ENCODE measurements around the gene VWA3B. TPM values are rescaled to one million over a fixed set of nuclear protein-coding genes. Genes with fewer than 3 reads are reported as not detected.

Gene VWA3B
- total RNA-seq, 1 donor from 2014 or later: 0.52 TPM

DNA sequence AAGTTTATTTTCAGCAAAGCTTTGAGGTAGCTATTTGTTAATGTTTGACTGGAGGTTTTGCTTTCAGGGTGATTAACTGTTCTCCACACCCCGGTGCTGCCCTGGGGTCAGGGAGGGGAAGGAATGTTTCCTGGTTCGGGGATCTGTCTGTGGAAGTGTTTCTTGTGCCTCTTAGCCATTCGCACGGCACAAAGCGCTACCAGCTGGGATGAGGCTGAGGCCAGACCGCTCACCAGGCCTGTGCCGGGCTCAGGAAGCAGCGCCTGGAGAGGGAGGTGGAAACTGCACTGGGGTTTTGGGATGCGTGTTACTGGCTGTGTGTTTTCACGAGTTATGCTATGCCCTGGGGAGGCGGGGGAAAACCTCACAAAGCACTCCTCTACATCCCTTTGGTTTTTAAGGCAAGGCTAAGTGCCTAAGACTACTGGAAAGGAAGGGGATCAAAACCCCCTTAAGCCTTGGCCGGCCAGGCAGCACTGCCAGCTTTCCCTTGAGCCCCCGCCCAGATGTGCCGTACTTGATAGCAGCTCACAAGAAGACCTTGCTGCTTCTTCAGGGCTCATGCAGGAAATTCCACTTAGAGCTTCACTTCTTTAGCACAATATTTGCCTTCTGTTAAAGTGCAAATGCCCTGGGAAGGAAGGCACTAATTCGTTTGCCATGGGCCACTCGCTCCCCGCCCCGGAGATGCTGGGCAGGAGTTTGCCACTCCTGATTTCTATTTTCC is 193.6 kb downstream of the VWA3B start:
- no peak overlapping the region for H3K4me3 ChIP-seq
- intact Hi-C loops (cut with micrococcal nuclease): no loop called here
- no peaks in the 10 kb centered on the region for H3K36me3 ChIP-seq
- DNase-seq: no peak
- peaks cover 52% of the 10 kb centered on the region for H3K27me3 ChIP-seq (ENCODE audit: low read depth)
- TF ChIP-seq, protein P1, sequence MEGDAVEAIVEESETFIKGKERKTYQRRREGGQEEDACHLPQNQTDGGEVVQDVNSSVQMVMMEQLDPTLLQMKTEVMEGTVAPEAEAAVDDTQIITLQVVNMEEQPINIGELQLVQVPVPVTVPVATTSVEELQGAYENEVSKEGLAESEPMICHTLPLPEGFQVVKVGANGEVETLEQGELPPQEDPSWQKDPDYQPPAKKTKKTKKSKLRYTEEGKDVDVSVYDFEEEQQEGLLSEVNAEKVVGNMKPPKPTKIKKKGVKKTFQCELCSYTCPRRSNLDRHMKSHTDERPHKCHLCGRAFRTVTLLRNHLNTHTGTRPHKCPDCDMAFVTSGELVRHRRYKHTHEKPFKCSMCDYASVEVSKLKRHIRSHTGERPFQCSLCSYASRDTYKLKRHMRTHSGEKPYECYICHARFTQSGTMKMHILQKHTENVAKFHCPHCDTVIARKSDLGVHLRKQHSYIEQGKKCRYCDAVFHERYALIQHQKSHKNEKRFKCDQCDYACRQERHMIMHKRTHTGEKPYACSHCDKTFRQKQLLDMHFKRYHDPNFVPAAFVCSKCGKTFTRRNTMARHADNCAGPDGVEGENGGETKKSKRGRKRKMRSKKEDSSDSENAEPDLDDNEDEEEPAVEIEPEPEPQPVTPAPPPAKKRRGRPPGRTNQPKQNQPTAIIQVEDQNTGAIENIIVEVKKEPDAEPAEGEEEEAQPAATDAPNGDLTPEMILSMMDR (IDR thresholded peaks at IDR 0.05; ENCODE audit: borderline replicate concordance): no peak
- H3K9me3 ChIP-seq (replicated peaks): peaks cover 11% of the 10 kb centered on the region
- H3K4me1 ChIP-seq: no peaks in the 10 kb centered on the region
- no peak overlapping the region for H3K27ac ChIP-seq (replicated peaks)

DNA sequence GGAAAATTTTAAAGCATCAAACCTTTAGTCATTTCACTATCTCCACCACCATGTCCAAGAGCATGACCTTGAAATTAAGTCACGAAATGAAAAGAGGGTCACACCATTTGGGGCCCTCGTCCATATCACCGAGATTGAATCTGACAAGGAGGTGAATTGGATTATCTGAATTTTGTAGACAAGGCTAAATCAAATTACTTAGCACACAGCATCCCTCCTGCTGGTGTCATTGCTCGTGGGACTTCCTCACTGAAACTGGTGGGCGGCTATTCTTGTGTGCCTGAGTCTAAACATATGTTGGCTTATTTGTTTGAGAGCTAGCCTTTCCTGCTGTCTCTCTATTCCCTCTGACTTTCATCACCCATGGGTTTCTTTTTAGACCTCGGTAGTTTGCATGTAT is 194.6 kb downstream of the VWA3B start:
- no peaks in the 10 kb centered on the region for H3K36me3 ChIP-seq
- TF ChIP-seq, protein P1 (IDR thresholded peaks at IDR 0.05; ENCODE audit: borderline replicate concordance): no peak
- H3K27ac ChIP-seq (replicated peaks): no peak overlapping the region
- peaks cover 22% of the 10 kb centered on the region for H3K9me3 ChIP-seq (replicated peaks)
- H3K27me3 ChIP-seq (ENCODE audit: low read depth): peaks cover 52% of the 10 kb centered on the region
- intact Hi-C loops (cut with micrococcal nuclease): no loop called here
- H3K4me3 ChIP-seq: no peak overlapping the region
- no peaks in the 10 kb centered on the region for H3K4me1 ChIP-seq
- DNase-seq: no peak

DNA sequence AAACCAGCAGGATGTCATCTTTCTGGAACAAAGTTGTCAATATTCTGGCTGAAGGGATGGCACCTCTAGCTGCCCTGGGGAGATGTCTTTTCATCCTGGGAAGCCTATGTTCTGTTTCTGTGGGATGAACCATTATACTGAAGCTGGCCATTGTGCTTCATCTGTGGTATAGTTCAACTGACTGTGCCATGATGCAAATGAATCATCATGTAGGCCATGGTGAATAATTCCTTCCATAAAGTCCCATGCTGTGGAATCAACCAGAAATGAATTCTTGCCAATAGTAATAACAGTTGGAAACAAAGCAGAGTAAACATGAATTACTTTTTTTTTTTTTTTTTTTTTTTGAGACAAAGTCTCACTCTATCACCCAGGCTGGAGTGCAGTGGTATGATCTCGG is 195.1 kb downstream of the VWA3B start:
- peaks cover 52% of the 10 kb centered on the region for H3K27me3 ChIP-seq (ENCODE audit: low read depth)
- H3K4me3 ChIP-seq: no peak overlapping the region
- H3K36me3 ChIP-seq: no peaks in the 10 kb centered on the region
- no peak overlapping the region for H3K27ac ChIP-seq (replicated peaks)
- peaks cover 27% of the 10 kb centered on the region for H3K9me3 ChIP-seq (replicated peaks)
- TF ChIP-seq, protein P1 (IDR thresholded peaks at IDR 0.05; ENCODE audit: borderline replicate concordance): no peak
- intact Hi-C loops (cut with micrococcal nuclease): no loop called here
- DNase-seq: no peak
- H3K4me1 ChIP-seq: no peaks in the 10 kb centered on the region

DNA sequence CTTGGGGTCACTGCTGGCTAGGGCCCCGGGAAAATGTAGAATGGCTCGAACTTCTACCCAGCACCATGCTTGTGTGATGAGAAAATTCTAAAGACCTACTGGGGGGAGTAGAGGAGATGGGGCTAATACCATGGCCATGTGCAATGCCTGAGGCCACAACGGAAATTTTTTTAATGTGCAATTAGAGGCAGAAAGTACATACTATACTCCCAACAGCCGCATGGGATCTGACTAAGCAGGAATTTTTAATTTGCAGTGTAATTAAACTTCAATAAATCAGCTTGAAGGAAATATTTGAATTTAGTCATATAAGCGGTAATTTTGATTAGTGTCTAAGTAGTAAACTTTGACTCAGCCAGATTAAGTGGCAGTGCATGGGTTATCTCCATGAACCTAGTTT is 206.1 kb downstream of the VWA3B start:
- TF ChIP-seq, protein P1 (IDR thresholded peaks at IDR 0.05; ENCODE audit: borderline replicate concordance): no peak

DNA sequence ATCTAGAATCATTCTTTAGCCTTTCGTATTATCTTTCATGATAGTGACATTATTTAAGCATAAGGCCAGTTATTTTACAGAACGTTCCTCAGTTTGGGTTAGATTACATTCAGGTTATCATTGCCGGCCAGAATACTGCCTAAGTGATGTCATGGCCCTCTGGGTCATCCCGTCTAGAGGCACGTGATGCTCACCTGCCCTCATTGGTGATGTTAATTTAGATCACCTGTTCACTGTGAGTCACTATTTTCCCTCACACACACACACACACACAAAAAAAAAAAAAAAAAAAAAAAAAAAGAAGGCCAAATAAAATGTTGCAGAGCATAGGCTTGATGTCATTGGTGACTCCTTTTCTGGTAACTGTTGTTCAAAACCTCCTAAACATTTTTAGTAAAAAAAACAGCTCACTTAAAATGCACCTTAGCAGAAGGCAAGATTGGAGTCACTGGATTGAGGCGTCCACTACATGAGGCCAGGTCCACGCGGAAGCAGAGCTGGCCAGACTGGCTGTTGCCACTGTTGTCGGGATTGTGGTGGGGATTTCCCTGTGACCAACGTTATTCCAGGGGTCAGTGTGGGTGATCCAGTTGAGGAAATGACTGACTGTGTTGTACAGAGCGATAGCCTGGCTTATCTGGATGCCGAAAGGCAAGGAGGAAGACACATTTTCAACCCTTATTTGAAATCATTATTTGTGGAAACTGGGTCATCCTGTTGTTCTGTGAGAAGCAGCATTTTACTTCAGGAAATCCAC is 207.1 kb downstream of the VWA3B start:
- Histone ChIP-seq H3K4me1 (no peaks in the 10 kb centered on the region), H3K36me3 (no peaks in the 10 kb centered on the region), H3K4me3 (no peak overlapping the region), H3K27ac (replicated peaks) (no peak overlapping the region), H3K27me3 (ENCODE audit: low read depth) (peaks cover 4% of the 10 kb centered on the region), H3K9me3 (replicated peaks) (no peaks in the 10 kb centered on the region)
- intact Hi-C loops (cut with micrococcal nuclease): no loop called here
- no peak for DNase-seq
- TF ChIP-seq, protein P1 (IDR thresholded peaks at IDR 0.05; ENCODE audit: borderline replicate concordance): no peak

More for the DNA sequence above, 206.1 kb downstream of the VWA3B start:
- Histone ChIP-seq H3K9me3 (replicated peaks) (peaks cover 7% of the 10 kb centered on the region), H3K27ac (replicated peaks) (no peak overlapping the region), H3K27me3 (ENCODE audit: low read depth) (peaks cover 8% of the 10 kb centered on the region), H3K4me1 (no peaks in the 10 kb centered on the region), H3K4me3 (no peak overlapping the region), H3K36me3 (no peaks in the 10 kb centered on the region)
- intact Hi-C loops (cut with micrococcal nuclease): no loop called here
- no peak for DNase-seq
